Measurements from ENCODE around the gene EMILIN3.

DNA sequence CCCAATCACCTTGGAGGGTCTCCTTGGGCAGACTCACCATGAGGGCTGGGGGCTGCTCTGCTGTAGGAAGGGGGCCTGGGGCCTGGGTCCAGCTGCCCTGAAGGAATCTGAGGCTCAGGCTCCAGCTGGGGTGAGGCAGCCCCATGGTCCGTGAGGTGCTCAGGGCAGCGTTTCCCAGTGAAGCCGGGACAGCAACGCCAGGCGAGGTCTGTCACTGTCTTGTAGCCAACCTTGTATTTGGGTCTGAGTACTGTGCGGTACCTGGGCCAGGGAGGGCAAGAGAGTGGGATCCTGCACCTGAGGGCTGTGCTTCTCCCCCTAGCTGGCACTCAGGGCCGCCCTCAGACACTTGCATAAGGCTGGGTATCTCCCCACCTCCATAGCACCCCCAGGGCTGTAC, 3.0 kb downstream of the EMILIN3 start:
- TF ChIP-seq POLR2A (IDR thresholded peaks at IDR 0.05; ENCODE audit: low read length) (no peak), GATA1 (IDR thresholded peaks at IDR 0.05; ENCODE audit: low read depth, low read length) (no peak)

Measured in erythroblast (primary cell).